Neuronal stem cell (in vitro differentiated cells): Measurements from ENCODE around the gene EYS.

Experiments
- DNase-seq: peaks from one replicate; pipeline ENCODE4 v3.0.0-alpha.2; 2013; ENCODE audit warnings: low spot score
- H2AFZ ChIP-seq: one replicate; pipeline ENCODE4 v1.6.1; 2013; ENCODE audit warnings: mild to moderate bottlenecking, low read length, inconsistent platforms
- H2AK5ac ChIP-seq: 2 replicates; pipeline ENCODE4 v1.6.1; 2013; ENCODE audit warnings: low read depth, mild to moderate bottlenecking, inconsistent platforms, low read length, moderate library complexity, mixed read lengths
- H2BK120ac ChIP-seq: 2 replicates; pipeline ENCODE4 v1.6.1; 2013; ENCODE audit warnings: low read depth, mild to moderate bottlenecking, inconsistent platforms, low read length, moderate library complexity, mixed read lengths
- H2BK12ac ChIP-seq: one replicate; pipeline ENCODE4 v1.6.1; 2013; ENCODE audit warnings: low read length, inconsistent platforms
- H2BK15ac ChIP-seq: 2 replicates; pipeline ENCODE4 v1.6.1; 2013; ENCODE audit warnings: mild to moderate bottlenecking, low read length, inconsistent platforms, mixed read lengths
- H2BK5ac ChIP-seq: one replicate; pipeline ENCODE4 v1.6.1; 2013; ENCODE audit warnings: inconsistent platforms, mild to moderate bottlenecking, low read length, moderate library complexity
- H3K14ac ChIP-seq: one replicate; pipeline ENCODE4 v1.6.1; 2013; ENCODE audit warnings: low read length, inconsistent platforms
- H3K18ac ChIP-seq: 2 replicates; pipeline ENCODE4 v1.6.1; 2013; ENCODE audit warnings: low read length, inconsistent platforms
- H3K23ac ChIP-seq: 2 replicates; pipeline ENCODE4 v1.6.1; 2013; ENCODE audit warnings: low read depth, mild to moderate bottlenecking, mixed read lengths, low read length, inconsistent platforms; ENCODE audit not compliant: poor library complexity
- H3K27ac ChIP-seq: replicated peaks from 3 replicates; pipeline ENCODE4 v1.5.1; 2013; ENCODE audit warnings: low read length, inconsistent platforms
- H3K27me3 ChIP-seq, 3 experiments: 2 replicates each; pipeline ENCODE4 v1.6.1; 2013; ENCODE audit warnings: low read length in 3 of 3, mild to moderate bottlenecking in 2 of 3, inconsistent platforms in 1 of 3, low read depth in 1 of 3, mixed read lengths in 1 of 3, moderate library complexity in 1 of 3; ENCODE audit not compliant: control insufficient read depth in 3 of 3, insufficient read depth in 3 of 3
- H3K36me3 ChIP-seq, 2 donors: replicated peaks in 1 of 2; 2 replicates each; pipeline ENCODE4 v1.6.1; 2013; ENCODE audit warnings: low read length in 2 of 2; ENCODE audit not compliant: control insufficient read depth in 2 of 2, insufficient read depth in 2 of 2
- H3K4ac ChIP-seq: 2 replicates; pipeline ENCODE4 v1.6.1; 2013; ENCODE audit warnings: inconsistent platforms, mild to moderate bottlenecking, low read length, moderate library complexity
- H3K4me1 ChIP-seq, 2 donors: 1 replicate in 1 of 2; 2 replicates in 1 of 2; pipeline ENCODE4 v1.6.1; 2013; ENCODE audit warnings: low read length in 2 of 2, low read depth in 1 of 2; ENCODE audit not compliant: control insufficient read depth in 2 of 2, insufficient read depth in 1 of 2
- H3K4me2 ChIP-seq: one replicate; pipeline ENCODE4 v1.6.1; 2013; ENCODE audit warnings: mild to moderate bottlenecking, low read length, inconsistent platforms; ENCODE audit not compliant: insufficient read depth, poor library complexity, severe bottlenecking
- H3K4me3 ChIP-seq, 2 donors: 2 replicates each; pipeline ENCODE4 v1.5.1; 2013; ENCODE audit warnings: low read length in 2 of 2, mild to moderate bottlenecking in 2 of 2, inconsistent platforms in 1 of 2, moderate library complexity in 1 of 2
- H3K79me1 ChIP-seq: one replicate; pipeline ENCODE4 v1.6.1; 2013; ENCODE audit warnings: low read depth, mild to moderate bottlenecking, inconsistent platforms, low read length, moderate library complexity
- H3K9ac ChIP-seq: one replicate; pipeline ENCODE4 v1.6.1; 2013; ENCODE audit warnings: mild to moderate bottlenecking, low read depth, low read length, inconsistent platforms; ENCODE audit not compliant: poor library complexity
- H3K9me3 ChIP-seq, 2 donors: replicated peaks in 1 of 2; 2 replicates each; pipeline versions ENCODE3 to v1.6.1; 2013; ENCODE audit warnings: low read length in 2 of 2, mild to moderate bottlenecking in 2 of 2, inconsistent platforms in 1 of 2, low read depth in 1 of 2, mixed read lengths in 1 of 2, moderate library complexity in 1 of 2; ENCODE audit not compliant: control insufficient read depth in 2 of 2, insufficient read depth in 1 of 2
- H4K8ac ChIP-seq: one replicate; pipeline ENCODE4 v1.6.1; 2013; ENCODE audit warnings: low read depth, mild to moderate bottlenecking, inconsistent platforms, low read length, moderate library complexity
- H4K91ac ChIP-seq: one replicate; pipeline ENCODE4 v1.6.1; 2013; ENCODE audit warnings: low read length, low read depth, mild to moderate bottlenecking, inconsistent platforms; ENCODE audit not compliant: poor library complexity
- WGBS, 2 donors: extraction: QIAGEN DNeasy Blood & Tissue Kit; methylation state at CpG; one replicate each; pipeline ENCODE4 v1.1.7; 2013; ENCODE audit warnings: missing lambda C conversion rate in 2 of 2, mixed read lengths in 1 of 2; ENCODE audit not compliant: insufficient read length in 2 of 2, insufficient replicate concordance in 1 of 2; ENCODE audit errors: extremely low coverage in 2 of 2; 5-methylcytosine and 5-hydroxymethylcytosine counted together

The EYS gene

GRCh38 chr6:64622944-64623343 is 1084.1 kb downstream of the EYS start:
- Histone ChIP-seq H2BK5ac (no peak overlapping the region), H2AFZ (no peak overlapping the region), H3K4me2 (no peak overlapping the region), H3K18ac (no peak overlapping the region), H3K23ac (no peak overlapping the region), H3K27ac (no peak overlapping the region), H3K27me3 (no peaks in the 10 kb centered on the region), H2BK15ac (no peak overlapping the region), H3K9me3 (no peaks in the 10 kb centered on the region), H3K4me3 (no peak overlapping the region), H3K79me1 (no peaks in the 10 kb centered on the region), H3K4ac (no peak overlapping the region), H3K36me3 (no peaks in the 10 kb centered on the region), H4K91ac (no peak overlapping the region), H4K8ac (no peak overlapping the region), H2BK120ac (no peak overlapping the region), H2AK5ac (no peak overlapping the region), H3K14ac (no peak overlapping the region), H2BK12ac (no peak overlapping the region), H3K9ac (no peak overlapping the region), H3K4me1 (no peaks in the 10 kb centered on the region)
- no peak for DNase-seq
- WGBS, 2 donors = no CpG with 5 or more reads among the region's 1 CpG

DNA sequence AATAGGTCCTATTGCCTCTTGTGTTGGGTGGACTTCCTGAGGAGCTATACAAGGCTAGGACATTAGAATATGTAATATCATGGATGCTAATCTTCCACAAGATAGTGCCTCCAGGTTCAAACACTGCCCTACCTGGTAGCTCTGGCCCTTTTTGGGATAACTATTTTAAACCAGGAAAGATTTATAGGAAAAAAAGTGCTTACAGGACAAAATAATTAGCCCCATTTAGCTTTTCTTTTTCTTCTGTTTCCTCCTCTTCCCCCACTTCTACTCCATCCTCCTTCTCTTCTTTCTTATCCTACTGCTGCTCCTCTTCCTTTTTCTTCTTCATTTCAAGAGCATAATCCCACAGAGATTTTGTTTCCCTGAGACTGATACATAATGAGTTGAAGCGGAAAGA is 1104.0 kb downstream of the EYS start:
- DNase-seq = no peak
- H2AK5ac ChIP-seq = no peak overlapping the region
- no peak overlapping the region for H3K18ac ChIP-seq
- no peak overlapping the region for H4K8ac ChIP-seq
- no peak overlapping the region for H3K14ac ChIP-seq
- no peak overlapping the region for H2BK12ac ChIP-seq
- no peak overlapping the region for H2BK5ac ChIP-seq
- no peaks in the 10 kb centered on the region for H3K79me1 ChIP-seq
- no peak overlapping the region for H4K91ac ChIP-seq
- H3K4ac ChIP-seq = no peak overlapping the region
- no peaks in the 10 kb centered on the region for H3K27me3 ChIP-seq
- H3K4me3 ChIP-seq = no peak overlapping the region
- no peak overlapping the region for H3K23ac ChIP-seq
- H3K9me3 ChIP-seq = no peaks in the 10 kb centered on the region
- H2BK15ac ChIP-seq = no peak overlapping the region
- no peak overlapping the region for H3K9ac ChIP-seq
- H3K36me3 ChIP-seq = no peaks in the 10 kb centered on the region
- H2AFZ ChIP-seq = no peak overlapping the region
- no peak overlapping the region for H3K4me2 ChIP-seq
- H2BK120ac ChIP-seq = no peak overlapping the region
- no CpG with 5 or more reads among the region's 1 CpG for WGBS, 2 donors
- no peaks in the 10 kb centered on the region for H3K4me1 ChIP-seq
- no peak overlapping the region for H3K27ac ChIP-seq

GRCh38 chr6:64591676-64592036 is 1115.4 kb downstream of the EYS start:
- Histone ChIP-seq H3K4me1 (peaks cover 0 to 5% of the 10 kb centered on the region in 2 donors), H3K23ac (no peak overlapping the region), H4K91ac (no peak overlapping the region), H3K14ac (no peak overlapping the region), H2AK5ac (no peak overlapping the region), H2BK15ac (no peak overlapping the region), H2BK120ac (no peak overlapping the region), H3K9ac (no peak overlapping the region), H3K36me3 (no peaks in the 10 kb centered on the region), H2AFZ (peak overlapping the region; percentile 29), H3K27me3 (no peaks in the 10 kb centered on the region), H3K4me2 (no peak overlapping the region), H3K4ac (no peak overlapping the region), H3K79me1 (no peaks in the 10 kb centered on the region), H3K18ac (no peak overlapping the region), H4K8ac (no peak overlapping the region), H3K9me3 (no peaks in the 10 kb centered on the region), H2BK5ac (no peak overlapping the region), H2BK12ac (no peak overlapping the region), H3K4me3 (no peak overlapping the region), H3K27ac (no peak overlapping the region)
- DNase-seq = no peak
- no CpG with 5 or more reads among the region's 6 CpGs for WGBS, 2 donors

- H3K4me1 ChIP-seq = peaks cover 0 to 5% of the 10 kb centered on the region in 2 donors
- H2AFZ ChIP-seq = peak overlapping the region; percentile 29
- H3K27me3 ChIP-seq = no peaks in the 10 kb centered on the region
- H3K9ac ChIP-seq = no peak overlapping the region
- no CpG with 5 or more reads among the region's 6 CpGs for WGBS, 2 donors
- H4K8ac ChIP-seq = no peak overlapping the region
- H2BK5ac ChIP-seq = no peak overlapping the region
- H2BK15ac ChIP-seq = no peak overlapping the region
- no peak overlapping the region for H3K18ac ChIP-seq
- H3K4ac ChIP-seq = no peak overlapping the region
- H2AK5ac ChIP-seq = no peak overlapping the region
- H3K9me3 ChIP-seq = no peaks in the 10 kb centered on the region
- no peak overlapping the region for H3K4me3 ChIP-seq
- H3K23ac ChIP-seq = no peak overlapping the region
- no peak for DNase-seq
- H2BK12ac ChIP-seq = no peak overlapping the region
- H3K79me1 ChIP-seq = no peaks in the 10 kb centered on the region
- no peak overlapping the region for H3K14ac ChIP-seq
- no peak overlapping the region for H4K91ac ChIP-seq
- no peaks in the 10 kb centered on the region for H3K36me3 ChIP-seq
- H3K4me2 ChIP-seq = no peak overlapping the region
- no peak overlapping the region for H2BK120ac ChIP-seq
- H3K27ac ChIP-seq = no peak overlapping the region
These were observed 1115.9 kb downstream of the EYS start for GRCh38 chr6:64590965-64591675.
